H9 (cell line): ENCODE results near the gene SCNN1B. TPM values are rescaled to one million over a fixed set of nuclear protein-coding genes. Genes with fewer than 3 reads are reported as not detected.

Experiments used
- DNase-seq: peaks from one replicate; pipeline ENCODE4 v3.0.0-alpha.2; 2017
- H2AFZ ChIP-seq: one replicate; pipeline ENCODE4 v1.6.1; 2013; ENCODE audit warnings: mild to moderate bottlenecking, low read length, control low read depth, moderate library complexity
- H2AK5ac ChIP-seq: 2 replicates; pipeline ENCODE4 v1.6.1; 2013; ENCODE audit warnings: low read length, control low read depth, mixed read lengths; ENCODE audit not compliant: insufficient read length
- H2BK120ac ChIP-seq: one replicate; pipeline ENCODE4 v1.6.1; 2013; ENCODE audit warnings: low read depth, mild to moderate bottlenecking, low read length, control low read depth, inconsistent platforms; ENCODE audit not compliant: poor library complexity, severe bottlenecking
- H2BK12ac ChIP-seq: 2 replicates; pipeline ENCODE4 v1.6.1; 2013; ENCODE audit warnings: low read length, control low read depth, mixed read lengths, low read depth; ENCODE audit not compliant: insufficient read length
- H2BK15ac ChIP-seq: 2 replicates; pipeline ENCODE4 v1.6.1; 2013; ENCODE audit warnings: low read depth, low read length, control low read depth
- H2BK20ac ChIP-seq: one replicate; pipeline ENCODE4 v1.6.1; 2013; ENCODE audit warnings: low read depth, mild to moderate bottlenecking, low read length, control low read depth, inconsistent platforms; ENCODE audit not compliant: poor library complexity, severe bottlenecking
- H2BK5ac ChIP-seq: 2 replicates; pipeline ENCODE4 v1.6.1; 2013; ENCODE audit warnings: low read length, control low read depth, mixed read lengths; ENCODE audit not compliant: insufficient read length
- H3K14ac ChIP-seq: 2 replicates; pipeline ENCODE4 v1.6.1; 2013; ENCODE audit warnings: low read length, control low read depth; ENCODE audit not compliant: insufficient read depth
- H3K18ac ChIP-seq: 2 replicates; pipeline ENCODE4 v1.6.1; 2013; ENCODE audit warnings: low read depth, mild to moderate bottlenecking, mixed read lengths, low read length, control low read depth; ENCODE audit not compliant: insufficient read length
- H3K23ac ChIP-seq: 2 replicates; pipeline ENCODE4 v1.6.1; 2013; ENCODE audit warnings: low read length, control low read depth, mixed read lengths, low read depth; ENCODE audit not compliant: insufficient read length
- H3K23me2 ChIP-seq: 2 replicates; pipeline ENCODE4 v1.6.1; 2013; ENCODE audit warnings: low read depth, mild to moderate bottlenecking, mixed read lengths, low read length, control low read depth; ENCODE audit not compliant: insufficient read length, poor library complexity, severe bottlenecking
- H3K27ac ChIP-seq: 2 replicates; pipeline ENCODE4 v1.5.1; 2013; ENCODE audit warnings: low read length, control low read depth, mixed read lengths, low read depth; ENCODE audit not compliant: insufficient read length
- H3K27me3 ChIP-seq: 2 replicates; pipeline ENCODE4 v1.6.1; 2013; ENCODE audit warnings: low read length, control low read depth, inconsistent platforms; ENCODE audit not compliant: insufficient read depth
- H3K4ac ChIP-seq: 2 replicates; pipeline ENCODE4 v1.6.1; 2013; ENCODE audit warnings: low read depth, mild to moderate bottlenecking, control low read depth, inconsistent platforms, low read length, moderate library complexity
- H3K4me1 ChIP-seq: 2 replicates; pipeline ENCODE4 v1.6.1; 2013; ENCODE audit warnings: low read length, control low read depth, inconsistent platforms; ENCODE audit not compliant: insufficient read depth
- H3K4me2 ChIP-seq: 2 replicates; pipeline ENCODE4 v1.6.1; 2013; ENCODE audit warnings: low read length, control low read depth, mixed read lengths; ENCODE audit not compliant: insufficient read length, insufficient read depth
- H3K56ac ChIP-seq: 2 replicates; pipeline ENCODE4 v1.6.1; 2013; ENCODE audit warnings: low read depth, mild to moderate bottlenecking, mixed read lengths, low read length, control low read depth; ENCODE audit not compliant: insufficient read length
- H3K79me1 ChIP-seq: 2 replicates; pipeline ENCODE4 v1.6.1; 2013; ENCODE audit warnings: low read depth, mild to moderate bottlenecking, moderate library complexity, low read length, control low read depth, inconsistent platforms; ENCODE audit not compliant: insufficient read depth, poor library complexity, severe bottlenecking
- H3K79me2 ChIP-seq: 2 replicates; pipeline ENCODE4 v1.6.1; 2013; ENCODE audit warnings: low read length, control low read depth, inconsistent platforms; ENCODE audit not compliant: insufficient read depth
- H3K9ac ChIP-seq: 2 replicates; pipeline ENCODE4 v1.6.1; 2013; ENCODE audit warnings: low read length, control low read depth, mixed read lengths; ENCODE audit not compliant: insufficient read length; ENCODE audit errors: extremely low read depth
- H3K9me3 ChIP-seq: one replicate; pipeline ENCODE4 v1.6.1; 2013; ENCODE audit warnings: low read depth, low read length, inconsistent platforms; ENCODE audit not compliant: control insufficient read depth
- H3T11ph ChIP-seq: one replicate; pipeline ENCODE4 v1.6.1; 2013; ENCODE audit warnings: mild to moderate bottlenecking, low read length, control low read depth, inconsistent platforms
- H4K20me1 ChIP-seq: one replicate; pipeline ENCODE4 v1.6.1; 2013; ENCODE audit not compliant: control insufficient read depth, insufficient read length, insufficient read depth
- H4K5ac ChIP-seq: 2 replicates; pipeline ENCODE4 v1.6.1; 2013; ENCODE audit warnings: low read depth, mild to moderate bottlenecking, mixed read lengths, low read length, control low read depth; ENCODE audit not compliant: insufficient read length
- H4K8ac ChIP-seq: replicated peaks from 2 replicates; pipeline ENCODE4 v1.6.1; 2013; ENCODE audit warnings: low read length, control low read depth, mixed read lengths, low read depth; ENCODE audit not compliant: insufficient read length
- H4K91ac ChIP-seq: 2 replicates; pipeline ENCODE4 v1.6.1; 2013; ENCODE audit warnings: low read depth, mild to moderate bottlenecking, moderate library complexity, mixed read lengths, low read length, control low read depth; ENCODE audit not compliant: insufficient read length
- H3K27ac Mint-ChIP-seq, 3 experiments: 2 replicates in 2 of 3; 3 replicates in 1 of 3; pipeline ENCODE4 v1.8.0; 2020 to 2021; ENCODE audit warnings: mixed read lengths in 3 of 3, mild to moderate bottlenecking in 1 of 3, moderate library complexity in 1 of 3
- H3K27me3 Mint-ChIP-seq: 2 replicates; pipeline ENCODE4 v1.8.0; 2021; ENCODE audit warnings: low read depth, mild to moderate bottlenecking, moderate library complexity, mixed read lengths
- H3K36me3 Mint-ChIP-seq, 3 experiments: 2 replicates in 2 of 3; 3 replicates in 1 of 3; pipeline ENCODE4 v1.8.0; 2020 to 2021; ENCODE audit warnings: low read depth in 3 of 3, mixed read lengths in 3 of 3; ENCODE audit not compliant: insufficient read depth in 1 of 3
- H3K4me1 Mint-ChIP-seq, 2 experiments: 2 replicates each; pipeline ENCODE4 v1.8.0; 2020; ENCODE audit warnings: mixed read lengths in 2 of 2
- H3K4me3 Mint-ChIP-seq, 2 experiments: 2 replicates in 1 of 2; 3 replicates in 1 of 2; pipeline ENCODE4 v1.8.0; 2020 to 2021; ENCODE audit warnings: mild to moderate bottlenecking in 2 of 2, mixed read lengths in 2 of 2, moderate library complexity in 1 of 2
- H3K9me3 Mint-ChIP-seq, 2 experiments: 2 replicates in 1 of 2; 3 replicates in 1 of 2; pipeline ENCODE4 v1.8.0; 2020; ENCODE audit warnings: mild to moderate bottlenecking in 2 of 2, mixed read lengths in 2 of 2, moderate library complexity in 1 of 2
- WGBS: extraction: QIAGEN DNeasy Blood & Tissue Kit; methylation state at CpG from one replicate; pipeline ENCODE4 v1.1.7; 2013; ENCODE audit warnings: missing lambda C conversion rate, low lambda C conversion rate, mixed read lengths; ENCODE audit not compliant: insufficient read length; ENCODE audit errors: extremely low coverage; 5-methylcytosine and 5-hydroxymethylcytosine counted together
- total RNA-seq: library from RNA; stranded (reverse); gene quantifications from 2 replicates; pipeline ENCODE4 v1.2.1, GENCODE V29; 2021
- TF ChIP-seq, protein P1 (sequence below): fragments of 200-600 bp; sonication (generic); conservative IDR thresholded peaks from 3 replicates; pipeline ENCODE4 v1.8.0; 2021; ENCODE audit warnings: antibody characterized with exemption, mild to moderate bottlenecking

Gene SCNN1B
- total RNA-seq, 1 experiment from 2014 or later, result 0.11 TPM

GRCh38 chr16:23288209-23288608 is 13.9 kb upstream of the SCNN1B start:
- Histone ChIP-seq H3K23me2 (no peaks in the 10 kb centered on the region), H3K27me3 (no peaks in the 10 kb centered on the region), H3K4ac (no peak overlapping the region), H2AFZ (no peak overlapping the region), H4K20me1 (no peaks in the 10 kb centered on the region), H2BK15ac (no peak overlapping the region), H2BK120ac (no peak overlapping the region), H3K9me3 (no peaks in the 10 kb centered on the region), H3T11ph (no peak overlapping the region), H3K14ac (no peak overlapping the region), H3K23ac (no peak overlapping the region), H2AK5ac (no peak overlapping the region), H3K18ac (no peak overlapping the region), H4K8ac (no peak overlapping the region), H4K5ac (no peak overlapping the region), H3K79me2 (no peaks in the 10 kb centered on the region), H4K91ac (no peak overlapping the region), H3K56ac (no peak overlapping the region), H3K9ac (no peak overlapping the region), H3K4me1 (no peaks in the 10 kb centered on the region), H2BK20ac (no peak overlapping the region), H3K27ac (no peak overlapping the region), H3K4me2 (no peak overlapping the region), H3K79me1 (no peaks in the 10 kb centered on the region), H2BK5ac (no peak overlapping the region), H2BK12ac (no peak overlapping the region)
- H3K9me3 Mint-ChIP-seq, result no peaks in the 10 kb centered on the region
- WGBS, result no CpG with 5 or more reads among the region's 3 CpGs
- no peak overlapping the region for H3K27ac Mint-ChIP-seq
- no peaks in the 10 kb centered on the region; the same call in 1 of the 2 replicates for H3K27me3 Mint-ChIP-seq
- no peak for DNase-seq
- TF ChIP-seq, protein P1, sequence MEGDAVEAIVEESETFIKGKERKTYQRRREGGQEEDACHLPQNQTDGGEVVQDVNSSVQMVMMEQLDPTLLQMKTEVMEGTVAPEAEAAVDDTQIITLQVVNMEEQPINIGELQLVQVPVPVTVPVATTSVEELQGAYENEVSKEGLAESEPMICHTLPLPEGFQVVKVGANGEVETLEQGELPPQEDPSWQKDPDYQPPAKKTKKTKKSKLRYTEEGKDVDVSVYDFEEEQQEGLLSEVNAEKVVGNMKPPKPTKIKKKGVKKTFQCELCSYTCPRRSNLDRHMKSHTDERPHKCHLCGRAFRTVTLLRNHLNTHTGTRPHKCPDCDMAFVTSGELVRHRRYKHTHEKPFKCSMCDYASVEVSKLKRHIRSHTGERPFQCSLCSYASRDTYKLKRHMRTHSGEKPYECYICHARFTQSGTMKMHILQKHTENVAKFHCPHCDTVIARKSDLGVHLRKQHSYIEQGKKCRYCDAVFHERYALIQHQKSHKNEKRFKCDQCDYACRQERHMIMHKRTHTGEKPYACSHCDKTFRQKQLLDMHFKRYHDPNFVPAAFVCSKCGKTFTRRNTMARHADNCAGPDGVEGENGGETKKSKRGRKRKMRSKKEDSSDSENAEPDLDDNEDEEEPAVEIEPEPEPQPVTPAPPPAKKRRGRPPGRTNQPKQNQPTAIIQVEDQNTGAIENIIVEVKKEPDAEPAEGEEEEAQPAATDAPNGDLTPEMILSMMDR, result no peak
- no peaks in the 10 kb centered on the region for H3K36me3 Mint-ChIP-seq
- no peak overlapping the region for H3K4me3 Mint-ChIP-seq
- no peaks in the 10 kb centered on the region for H3K4me1 Mint-ChIP-seq
